Measurements from ENCODE around the gene PSAT1.

PSAT1 gene

DNA sequence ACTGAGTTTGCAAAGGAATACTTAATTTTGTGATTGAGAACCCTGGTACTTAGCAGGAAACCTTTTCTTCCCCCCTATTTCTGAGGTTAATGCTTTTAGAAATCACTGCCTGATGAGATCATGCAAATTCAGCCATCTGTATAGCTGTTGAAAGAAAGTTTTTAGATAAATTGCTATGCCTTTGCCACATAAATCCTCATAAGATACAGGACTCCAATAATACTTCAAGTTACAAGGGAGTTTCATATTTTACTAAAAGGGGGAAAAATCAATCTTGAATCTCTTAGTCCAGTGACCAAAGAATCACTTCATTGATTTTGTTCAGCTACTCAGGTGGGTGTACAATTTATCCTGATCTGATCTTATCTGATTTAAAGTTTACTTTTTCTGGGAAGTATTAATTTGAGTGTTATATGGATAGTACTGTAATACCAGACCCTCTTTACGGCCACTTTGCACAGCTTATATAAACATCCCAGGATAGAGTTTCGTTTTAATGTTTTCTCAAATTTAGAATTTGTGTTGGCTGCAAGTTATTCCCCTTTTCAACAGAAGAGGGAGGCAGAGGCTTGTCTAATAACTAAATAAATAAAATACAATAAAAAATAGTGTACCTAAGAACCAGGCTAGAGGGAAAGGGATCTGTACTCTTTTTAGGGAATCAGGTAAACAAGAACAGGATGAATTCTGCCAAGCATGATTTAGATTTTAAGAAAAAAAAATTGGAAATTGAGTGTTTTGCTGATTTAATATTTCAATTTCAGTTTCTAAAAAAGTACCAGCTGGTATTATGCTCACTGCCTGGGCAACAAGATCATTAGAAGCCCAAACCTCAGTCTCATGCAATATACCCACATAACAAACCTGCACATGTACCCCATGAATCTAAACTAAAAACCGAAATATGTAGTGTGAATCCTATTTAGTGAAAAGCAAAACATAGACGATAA is 69.1 kb downstream of the PSAT1 start:
- DNase-seq (ENCODE audit: low read depth in 2 of 2) = no peak

DNA sequence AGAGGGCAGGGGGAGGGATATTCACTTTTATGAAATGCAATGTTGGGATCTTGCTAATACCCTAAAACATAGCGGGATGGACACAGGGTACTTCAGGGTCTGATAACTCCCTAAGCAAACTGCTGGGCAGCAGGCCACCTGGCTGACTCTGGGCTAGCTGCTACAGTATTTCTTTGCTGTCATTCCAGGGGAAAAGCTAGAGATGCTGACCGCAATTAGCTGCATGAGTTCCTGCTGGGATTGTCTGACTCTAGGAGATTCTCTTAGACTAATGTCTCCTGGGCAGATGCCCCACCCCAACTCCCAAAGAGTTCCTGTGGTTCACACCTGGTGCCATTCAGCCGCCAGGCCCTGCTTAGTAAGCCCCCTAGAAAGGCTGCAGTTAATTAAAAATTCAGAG is 69.9 kb downstream of the PSAT1 start:
- DNase-seq (ENCODE audit: low read depth in 2 of 2) = no peak

DNA sequence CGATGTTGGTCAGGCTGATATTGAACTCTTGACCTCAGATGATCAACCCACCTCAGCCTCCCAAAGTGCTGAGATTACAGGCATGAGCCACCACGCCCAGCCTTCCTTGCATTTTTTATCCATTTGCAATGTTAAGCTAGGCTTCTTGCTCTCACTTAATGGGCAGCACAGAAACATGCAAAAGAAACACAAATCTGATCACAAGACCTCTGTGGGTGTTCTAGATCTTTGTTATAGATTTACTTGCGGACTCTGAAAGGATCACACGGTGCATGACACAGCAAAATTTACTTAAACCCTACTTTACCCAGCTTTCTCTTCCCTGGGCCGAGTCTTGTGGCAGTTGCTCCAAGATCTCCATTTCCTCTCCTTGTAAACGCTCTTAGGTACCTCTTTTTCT is 71.3 kb downstream of the PSAT1 start:
- no peak for DNase-seq (ENCODE audit: low read depth in 2 of 2)

DNA sequence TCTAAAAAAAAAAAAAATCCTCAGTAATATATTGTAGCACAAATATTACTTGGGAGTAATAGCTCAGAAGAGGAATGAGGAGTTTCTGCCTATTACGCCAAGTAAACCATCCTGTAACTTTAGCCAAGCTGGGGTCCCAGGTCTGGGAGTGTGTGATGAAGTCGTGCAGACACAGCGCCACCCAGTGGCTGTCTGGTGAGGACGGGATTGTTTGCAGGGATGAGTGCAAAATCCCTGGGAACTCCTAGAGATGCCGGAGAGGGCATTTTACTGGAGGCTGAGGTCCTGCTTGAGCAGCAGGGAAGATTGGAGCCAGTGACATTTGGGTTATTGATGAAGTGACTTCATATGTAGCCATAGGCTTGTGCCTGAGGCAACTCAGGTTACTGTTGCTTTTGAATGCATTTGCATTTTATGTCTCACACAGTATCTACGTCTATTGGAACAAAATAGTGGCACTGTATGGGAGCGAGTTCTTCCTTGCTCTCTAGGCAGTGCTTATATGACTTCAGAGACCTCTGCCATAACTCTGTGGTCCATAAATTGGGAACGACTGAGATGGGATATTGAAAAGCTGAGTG is 72.8 kb downstream of the PSAT1 start:
- DNase-seq (ENCODE audit: low read depth in 2 of 2) = peak; percentile 9 to 21

DNA sequence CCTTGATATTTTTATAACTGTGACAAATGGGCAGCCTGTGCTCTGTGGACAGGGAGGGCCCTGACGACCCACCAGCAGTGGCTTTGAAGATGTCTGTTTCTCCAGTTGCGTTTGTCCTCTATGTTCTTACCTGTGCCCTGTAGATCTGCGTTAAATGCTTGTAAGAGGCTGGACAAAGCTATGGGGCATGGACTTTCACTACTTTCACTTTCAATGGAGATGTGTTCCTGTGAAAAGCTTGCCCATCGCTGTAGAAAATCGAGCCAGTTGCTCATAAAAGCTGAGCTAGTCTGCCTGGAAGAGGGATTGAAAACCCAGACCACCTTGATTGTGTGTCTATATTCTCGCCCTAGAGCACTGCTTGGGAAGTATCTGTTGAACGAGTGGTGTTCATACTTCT is 74.1 kb downstream of the PSAT1 start:
- DNase-seq (ENCODE audit: low read depth in 2 of 2) = no peak

DNA sequence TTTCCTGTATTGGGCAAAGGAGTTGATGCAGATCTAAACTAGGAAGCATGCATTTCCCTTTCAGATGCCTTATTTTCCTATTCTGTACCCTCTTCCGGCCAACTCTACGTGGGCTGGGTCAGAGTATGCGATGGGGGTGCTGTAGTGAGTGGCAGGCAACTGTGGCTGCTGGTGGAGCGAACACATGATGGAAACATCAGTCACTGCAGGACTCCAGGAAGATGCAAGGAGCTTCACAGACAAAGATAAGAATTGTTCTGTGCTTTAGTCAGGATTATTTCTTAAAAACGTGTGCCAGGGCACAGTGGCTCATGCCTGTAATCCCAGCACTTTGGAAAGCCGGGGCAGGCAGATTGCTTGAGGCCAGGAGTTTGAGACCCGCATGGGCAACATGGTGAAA is 75.1 kb downstream of the PSAT1 start:
- DNase-seq (ENCODE audit: low read depth in 2 of 2) = no peak

All from stimulated activated CD8-positive, alpha-beta memory T cell treated with anti-CD3 and anti-CD28 coated beads, Interleukin-2, amount 100 ng/mL, for 1 hour (primary cell).